Superior temporal gyrus (tissue), 1 donor: ENCODE measurements around the gene ST7.
"Not testable (repeated sequence)": the region's sequence is repeated elsewhere in the genome, so short reads cannot be mapped to it uniquely, and the experiment has no call there.

ENCODE experiments used
- DNase-seq: peaks from one replicate; pipeline ENCODE4 v3.0.0-alpha.2; 2016; ENCODE audit errors: extremely low spot score

Gene ST7

DNA sequence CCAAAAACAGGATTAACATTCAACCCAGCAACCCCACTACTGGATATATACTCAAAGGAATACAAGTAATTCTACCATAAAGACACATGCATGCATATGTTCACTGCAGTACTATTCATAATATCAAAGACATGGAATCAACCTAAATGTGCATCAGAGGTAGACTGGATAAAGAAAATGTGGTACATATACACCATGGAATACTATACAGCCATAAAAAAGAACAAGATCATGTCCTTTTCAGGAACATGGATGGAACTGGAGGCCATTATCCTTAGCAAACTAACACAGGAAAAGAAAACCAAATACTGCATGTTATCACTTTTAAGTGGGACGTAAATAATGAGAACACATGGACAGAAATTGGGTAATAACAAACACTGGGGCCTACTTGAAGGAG is 77.5 kb downstream of the ST7 start:
- DNase-seq = not testable (repeated sequence)

DNA sequence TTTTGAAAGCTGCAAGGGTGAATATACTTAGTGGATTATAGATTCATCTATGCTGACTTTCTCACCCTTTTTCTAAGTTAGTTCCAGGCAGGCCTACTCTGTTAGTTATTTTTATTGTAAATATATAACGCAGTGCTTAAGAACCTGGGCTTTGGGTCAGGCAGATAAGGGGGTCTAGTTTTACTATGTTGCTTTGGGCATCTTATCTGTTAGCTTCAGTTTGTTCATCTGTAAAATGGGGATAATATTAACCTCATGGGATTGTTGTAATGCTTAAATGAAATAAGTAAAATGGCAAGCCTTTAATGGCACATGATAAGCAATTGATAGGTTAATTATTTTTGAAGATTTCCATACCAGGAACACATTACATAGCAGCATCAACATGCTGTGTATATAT is 79.5 kb downstream of the ST7 start:
- DNase-seq = no peak

GRCh38 chr7:117034851-117035464 is 81.7 kb downstream of the ST7 start:
- DNase-seq = no peak

DNA sequence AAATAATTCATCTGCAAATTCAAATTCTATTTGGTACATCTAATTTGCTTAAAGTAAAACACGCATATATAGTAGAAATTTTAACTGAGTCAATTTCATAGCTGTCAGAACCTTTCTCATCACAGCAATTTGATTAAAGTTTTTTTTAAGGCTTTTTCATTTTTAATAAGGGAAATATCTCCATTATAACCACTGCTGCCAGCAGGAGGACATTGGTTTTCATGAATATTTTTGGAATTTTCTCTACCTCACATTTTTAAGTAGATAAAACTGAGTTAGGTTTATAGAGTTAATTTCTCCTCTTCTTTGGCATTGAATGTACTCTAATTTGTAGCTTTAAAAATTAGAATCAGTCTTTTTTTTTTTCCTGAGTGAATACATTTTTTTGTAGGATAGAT is 82.2 kb downstream of the ST7 start:
- no peak for DNase-seq

GRCh38 chr7:117036053-117036669 is 82.9 kb downstream of the ST7 start:
- peak; percentile 16 for DNase-seq

- DNase-seq = no peak
Observed at GRCh38 chr7:117036836-117037235, 83.5 kb downstream of the ST7 start.

DNA sequence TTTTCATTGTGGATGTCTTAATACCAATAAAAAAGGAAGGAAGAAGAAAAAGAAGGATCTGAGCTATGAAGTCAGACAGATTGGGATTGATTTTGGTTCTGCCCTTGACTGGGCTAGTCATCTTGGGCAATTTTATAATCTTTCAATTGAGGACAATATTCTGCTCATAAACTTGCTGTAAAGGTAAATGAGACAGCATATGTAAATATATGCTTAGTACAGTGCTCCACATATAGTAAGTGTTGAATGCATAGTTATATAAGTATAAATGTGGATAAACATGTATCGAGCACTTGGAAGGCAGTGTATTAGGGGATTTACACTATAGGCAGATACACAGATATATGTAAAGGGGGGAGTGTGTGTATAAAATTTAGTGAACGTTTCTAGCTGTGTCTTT is 85.1 kb downstream of the ST7 start:
- DNase-seq = no peak

DNA sequence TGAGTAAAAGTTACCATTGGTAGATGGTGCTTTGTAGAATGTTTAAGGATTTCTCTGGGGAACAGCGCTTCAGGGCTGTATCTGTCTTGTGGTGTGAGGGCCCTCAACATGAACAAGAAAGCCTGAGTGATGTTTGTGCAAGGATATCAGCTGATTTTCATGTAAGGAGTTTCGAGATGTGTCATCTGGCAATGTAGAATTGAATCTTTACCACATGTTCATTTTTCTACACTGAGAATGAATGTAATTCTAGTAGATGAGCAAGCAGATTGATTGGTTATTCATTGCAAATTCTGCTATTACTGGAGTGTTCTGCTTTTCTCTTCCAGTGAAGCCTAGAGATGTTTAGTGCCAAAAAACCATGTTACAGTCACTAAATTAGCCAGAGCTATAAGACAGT is 87.7 kb downstream of the ST7 start:
- no peak for DNase-seq

- no peak for DNase-seq
Observed at GRCh38 chr7:117041822-117042221, 88.5 kb downstream of the ST7 start.

DNA sequence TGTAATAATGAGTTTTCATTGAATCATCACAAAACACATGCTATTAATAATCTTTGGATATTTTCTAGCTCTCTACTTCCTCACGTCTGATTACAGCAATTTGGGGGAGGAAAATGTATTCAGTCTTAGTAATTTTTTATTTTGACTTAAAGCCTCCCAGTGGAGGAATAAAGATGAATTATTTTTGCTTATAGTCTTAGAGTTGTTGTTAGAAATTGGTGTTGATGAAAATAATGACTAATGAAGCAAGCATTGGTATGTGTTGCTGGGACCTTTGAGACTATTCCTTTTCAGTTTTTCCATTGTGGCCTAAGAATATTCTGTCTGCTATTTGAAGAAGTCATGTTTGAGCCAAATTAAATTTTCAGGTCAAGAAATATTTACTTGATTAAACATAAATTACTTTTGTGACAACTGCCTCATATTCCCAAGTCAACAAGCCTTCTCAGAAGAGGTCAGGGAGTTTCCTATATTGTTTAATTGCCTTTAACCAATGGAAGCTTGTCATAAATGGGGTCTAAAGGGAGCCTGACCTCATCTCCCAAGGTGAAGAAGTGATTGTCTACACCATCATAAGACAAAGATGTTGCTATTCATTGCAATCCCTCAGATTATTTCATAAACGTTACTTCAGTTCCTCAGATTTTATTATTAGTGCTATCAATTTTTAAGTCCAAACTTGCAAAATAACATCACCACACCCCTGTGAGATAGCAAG is 90.0 kb downstream of the ST7 start:
- no peak for DNase-seq

GRCh38 chr7:117044664-117045063 is 91.4 kb downstream of the ST7 start:
- no peak for DNase-seq

- peak; percentile 76 for DNase-seq
Observed at GRCh38 chr7:117045927-117046710, 92.8 kb downstream of the ST7 start.

DNA sequence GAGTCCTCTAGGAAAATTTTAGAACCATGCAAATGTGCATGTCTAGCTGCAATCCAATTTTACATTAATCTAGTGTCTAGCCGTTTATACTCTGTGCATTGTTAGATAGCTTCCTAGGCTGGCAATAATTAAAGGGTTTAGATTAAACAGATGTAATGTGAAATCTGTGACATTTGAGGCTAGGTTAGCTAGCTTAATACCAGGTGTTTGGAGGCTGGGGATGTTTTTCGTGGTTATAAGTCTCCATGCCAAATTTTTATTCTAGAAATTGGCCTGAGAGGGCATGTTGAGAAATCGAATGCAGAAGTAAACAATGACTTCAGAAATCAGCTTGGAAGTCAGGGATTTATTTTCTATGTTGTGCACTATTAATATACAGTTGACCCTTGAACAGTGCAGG is 94.2 kb downstream of the ST7 start:
- DNase-seq = no peak

GRCh38 chr7:117048114-117048866 is 95.0 kb downstream of the ST7 start:
- DNase-seq = no peak

DNA sequence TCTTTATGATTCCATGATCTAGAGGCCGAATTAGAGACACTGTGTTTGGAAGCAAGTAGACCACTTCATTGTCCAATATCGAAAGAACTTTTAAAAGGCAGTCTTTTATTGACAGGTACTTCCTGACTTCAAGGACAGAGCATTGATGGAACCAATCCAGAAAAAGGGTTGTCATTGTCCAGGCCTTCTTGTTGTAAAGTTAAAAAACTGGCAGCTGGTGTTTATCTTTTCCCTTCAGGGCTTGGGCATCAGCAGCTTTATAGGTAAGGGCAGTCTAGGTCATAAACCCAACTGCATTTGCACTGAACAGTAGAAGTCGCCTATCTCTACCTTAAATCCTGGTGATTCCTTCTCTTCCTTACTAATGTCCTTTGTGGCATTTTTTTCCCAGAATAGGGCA is 95.6 kb downstream of the ST7 start:
- DNase-seq = no peak

DNA sequence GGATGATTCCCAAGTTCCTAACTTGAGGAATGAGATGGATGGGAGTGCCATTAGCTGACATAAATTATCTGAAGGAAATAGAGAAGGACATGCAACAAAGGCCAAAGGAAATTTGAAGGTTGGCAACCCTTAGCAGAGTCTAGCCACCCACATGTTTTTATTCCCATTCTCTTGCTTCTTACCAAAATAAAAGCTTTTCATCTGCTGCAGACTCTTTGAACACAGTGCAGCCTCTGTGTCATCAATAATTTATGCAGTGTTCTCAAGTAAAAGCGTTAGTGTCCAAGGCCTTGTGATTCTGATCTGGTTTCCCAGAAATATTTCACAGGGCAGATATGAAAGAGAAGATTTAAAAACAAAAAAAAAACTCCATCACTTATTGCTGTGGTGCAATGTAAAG is 98.5 kb downstream of the ST7 start:
- DNase-seq = peak; percentile 79

GRCh38 chr7:117053432-117053831 is 100.1 kb downstream of the ST7 start:
- DNase-seq = no peak

GRCh38 chr7:117061751-117062150 is 108.5 kb downstream of the ST7 start:
- no peak for DNase-seq

GRCh38 chr7:117062300-117062699 is 109.0 kb downstream of the ST7 start:
- DNase-seq = no peak

DNA sequence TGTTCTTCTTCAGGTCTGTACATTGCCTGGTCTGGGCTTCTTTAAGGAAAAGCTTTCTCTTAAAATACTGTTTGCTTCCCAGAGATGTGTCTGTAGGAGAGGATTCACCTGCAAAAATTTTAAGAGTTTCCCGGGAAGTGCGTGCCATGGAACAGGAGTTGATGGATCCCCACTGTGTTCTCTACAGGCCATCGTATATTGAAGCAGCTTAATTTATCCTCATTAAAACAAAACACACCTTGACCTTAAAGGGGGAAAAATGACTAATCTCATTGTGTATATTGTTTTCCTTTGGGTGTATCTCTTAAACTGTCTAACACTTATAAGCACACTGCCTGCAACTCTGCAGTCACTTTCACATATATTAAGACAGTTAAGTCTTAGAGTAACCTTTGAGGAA is 111.4 kb downstream of the ST7 start:
- DNase-seq = no peak

DNA sequence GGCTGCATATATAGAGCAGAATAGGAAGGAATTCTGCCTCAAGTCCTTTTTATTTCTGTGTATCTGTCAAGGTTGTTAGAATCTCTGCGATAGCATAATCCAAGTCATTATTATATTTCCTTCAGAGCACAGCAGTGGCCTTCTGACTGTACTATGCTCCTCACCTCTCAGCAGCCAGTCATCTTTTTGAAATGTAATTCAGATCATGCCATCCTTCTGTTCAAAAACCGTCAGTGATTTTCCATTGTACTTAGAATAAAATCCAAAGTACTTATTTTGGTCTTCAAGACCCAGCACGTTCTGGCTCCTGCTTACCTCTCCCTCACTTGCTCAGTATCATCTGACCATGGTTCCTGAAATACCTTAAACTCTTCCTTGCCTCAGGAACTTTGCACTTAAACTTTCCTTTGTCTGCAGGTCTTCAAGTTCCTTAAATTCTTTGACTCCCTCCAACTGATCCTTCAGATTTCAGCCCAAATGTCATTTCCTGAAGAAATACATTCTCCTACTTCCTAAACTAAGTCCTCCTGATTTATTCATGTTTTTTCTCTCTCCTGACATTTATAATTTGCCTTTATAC is 112.4 kb downstream of the ST7 start:
- DNase-seq = no peak
